Mesothelial cell of epicardium (in vitro differentiated cells): ENCODE data around the gene PLA2G1B. TPM values are rescaled to one million over a fixed set of nuclear protein-coding genes. Genes with fewer than 3 reads are reported as not detected.

Source experiments
- DNase-seq, 2 experiments: peaks; one replicate each; pipeline ENCODE4 v3.0.0; 2021; ENCODE audit warnings: low spot score in 2 of 2; ENCODE audit not compliant: unreplicated experiment in 2 of 2
- H3K27ac Mint-ChIP-seq: 2 replicates; pipeline ENCODE4 v1.8.0; 2021; ENCODE audit warnings: mixed read lengths
- H3K27me3 Mint-ChIP-seq: 2 replicates; pipeline ENCODE4 v1.8.0; 2021; ENCODE audit warnings: low read depth, mixed read lengths
- H3K36me3 Mint-ChIP-seq: 2 replicates; pipeline ENCODE4 v1.8.0; 2021; ENCODE audit warnings: mixed read lengths
- H3K4me1 Mint-ChIP-seq: 2 replicates; pipeline ENCODE4 v1.8.0; 2021; ENCODE audit warnings: mixed read lengths
- H3K4me3 Mint-ChIP-seq: 2 replicates; pipeline ENCODE4 v1.8.0; 2021; ENCODE audit warnings: mild to moderate bottlenecking, moderate library complexity, mixed read lengths
- H3K9me3 Mint-ChIP-seq: 2 replicates; pipeline ENCODE4 v1.8.0; 2021; ENCODE audit warnings: mixed read lengths
- CTCF ChIP-seq: fragments of 200-600 bp; sonication (generic); IDR thresholded peaks from one replicate; pipeline ENCODE4 v1.5.0; 2021; ENCODE audit warnings: antibody characterized with exemption; ENCODE audit not compliant: unreplicated experiment
- total RNA-seq: library from RNA; stranded (reverse); gene quantifications from 3 replicates; pipeline ENCODE4 v1.2.1, GENCODE V29; 2021

The PLA2G1B gene
- total RNA-seq, 1 donor from 2014 or later = not detected

- Mint-ChIP-seq H3K36me3 (peaks cover 20% of the 10 kb centered on the region), H3K4me3 (no peak overlapping the region), H3K4me1 (peaks cover 8% of the 10 kb centered on the region), H3K27me3 (no peaks in the 10 kb centered on the region), H3K9me3 (no peaks in the 10 kb centered on the region), H3K27ac (peak overlapping the region; percentile 48)
- TF ChIP-seq CTCF = no peak
- no peak for DNase-seq
Observed at GRCh38 chr12:120357104-120357503, 29.5 kb upstream of the PLA2G1B start.

- peak overlapping the region; percentile 48 for H3K27ac Mint-ChIP-seq
- no peaks in the 10 kb centered on the region for H3K9me3 Mint-ChIP-seq
- H3K36me3 Mint-ChIP-seq = peaks cover 20% of the 10 kb centered on the region
- no peaks in the 10 kb centered on the region for H3K27me3 Mint-ChIP-seq
- H3K4me1 Mint-ChIP-seq = peaks cover 3% of the 10 kb centered on the region
- H3K4me3 Mint-ChIP-seq = no peak overlapping the region
- peak; percentile 57 to 83 for DNase-seq
- peak; percentile 93 for TF ChIP-seq CTCF
Observed at GRCh38 chr12:120356567-120357030, 29.0 kb upstream of the PLA2G1B start.

- no peak for TF ChIP-seq CTCF
- H3K27me3 Mint-ChIP-seq = no peaks in the 10 kb centered on the region
- no peak overlapping the region for H3K27ac Mint-ChIP-seq
- H3K9me3 Mint-ChIP-seq = no peaks in the 10 kb centered on the region
- no peak for DNase-seq
- peaks cover 25% of the 10 kb centered on the region for H3K36me3 Mint-ChIP-seq
- no peak overlapping the region for H3K4me3 Mint-ChIP-seq
- H3K4me1 Mint-ChIP-seq = peaks cover 2% of the 10 kb centered on the region
Observed at GRCh38 chr12:120353556-120354317, 26.2 kb upstream of the PLA2G1B start.

GRCh38 chr12:120353136-120353535, 25.6 kb upstream of the PLA2G1B start:
- peaks cover 2% of the 10 kb centered on the region for H3K4me1 Mint-ChIP-seq
- no peak for DNase-seq
- no peak overlapping the region for H3K27ac Mint-ChIP-seq
- H3K27me3 Mint-ChIP-seq = no peaks in the 10 kb centered on the region
- no peaks in the 10 kb centered on the region for H3K9me3 Mint-ChIP-seq
- no peak for TF ChIP-seq CTCF
- no peak overlapping the region for H3K4me3 Mint-ChIP-seq
- H3K36me3 Mint-ChIP-seq = peaks cover 23% of the 10 kb centered on the region

GRCh38 chr12:120352117-120352516, 24.5 kb upstream of the PLA2G1B start:
- no peak for TF ChIP-seq CTCF
- H3K27ac Mint-ChIP-seq = no peak overlapping the region
- DNase-seq = no peak

More at GRCh38 chr12:120352117-120352516, 24.5 kb upstream of the PLA2G1B start:
- no peak overlapping the region for H3K4me3 Mint-ChIP-seq
- no peaks in the 10 kb centered on the region for H3K27me3 Mint-ChIP-seq
- H3K36me3 Mint-ChIP-seq = peaks cover 19% of the 10 kb centered on the region
- H3K9me3 Mint-ChIP-seq = no peaks in the 10 kb centered on the region
- H3K4me1 Mint-ChIP-seq = peaks cover 2% of the 10 kb centered on the region
